Thyroid gland (tissue), 4 donors: ENCODE data around the gene DISC1.

Experiments used
- POLR2A ChIP-seq, 2 donors: fragments of 450-650 bp; IDR thresholded peaks; one replicate each; pipeline ENCODE4 v1.6.1; 2017; ENCODE audit warnings: antibody characterized with exemption in 2 of 2, mild to moderate bottlenecking in 2 of 2, moderate library complexity in 1 of 2
- TF ChIP-seq, protein P1 (sequence below), 6 experiments: fragments of 200-600 bp in 3 of 6; fragments of 450-650 bp in 3 of 6; sonication (generic) in 3 of 6; IDR thresholded peaks; one replicate each; pipeline ENCODE4 v1.5.1; 2016 to 2019; ENCODE audit warnings: antibody characterized with exemption in 6 of 6, mild to moderate bottlenecking in 2 of 6, inconsistent platforms in 1 of 6, moderate library complexity in 1 of 6

- TF ChIP-seq, protein P1, sequence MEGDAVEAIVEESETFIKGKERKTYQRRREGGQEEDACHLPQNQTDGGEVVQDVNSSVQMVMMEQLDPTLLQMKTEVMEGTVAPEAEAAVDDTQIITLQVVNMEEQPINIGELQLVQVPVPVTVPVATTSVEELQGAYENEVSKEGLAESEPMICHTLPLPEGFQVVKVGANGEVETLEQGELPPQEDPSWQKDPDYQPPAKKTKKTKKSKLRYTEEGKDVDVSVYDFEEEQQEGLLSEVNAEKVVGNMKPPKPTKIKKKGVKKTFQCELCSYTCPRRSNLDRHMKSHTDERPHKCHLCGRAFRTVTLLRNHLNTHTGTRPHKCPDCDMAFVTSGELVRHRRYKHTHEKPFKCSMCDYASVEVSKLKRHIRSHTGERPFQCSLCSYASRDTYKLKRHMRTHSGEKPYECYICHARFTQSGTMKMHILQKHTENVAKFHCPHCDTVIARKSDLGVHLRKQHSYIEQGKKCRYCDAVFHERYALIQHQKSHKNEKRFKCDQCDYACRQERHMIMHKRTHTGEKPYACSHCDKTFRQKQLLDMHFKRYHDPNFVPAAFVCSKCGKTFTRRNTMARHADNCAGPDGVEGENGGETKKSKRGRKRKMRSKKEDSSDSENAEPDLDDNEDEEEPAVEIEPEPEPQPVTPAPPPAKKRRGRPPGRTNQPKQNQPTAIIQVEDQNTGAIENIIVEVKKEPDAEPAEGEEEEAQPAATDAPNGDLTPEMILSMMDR (IDR thresholded peaks at IDR 0.05), result no peak
- no peak for TF ChIP-seq POLR2A (IDR thresholded peaks at IDR 0.05)
These were observed 41.4 kb downstream of the DISC1 start for GRCh38 chr1:231667896-231668506.
